ENCODE results near the gene OR10A5. TPM values are rescaled to one million over a fixed set of nuclear protein-coding genes. Genes with fewer than 3 reads are reported as not detected.
A peak's percentile ranks its signal among the peaks of the same experiment; 100 is the strongest.

The OR10A5 gene
- total and polyA plus RNA-seq, 12 donors = not detected

GRCh38 chr11:6825231-6825744 lies 20.2 kb upstream of the OR10A5 start:
- 74 to 77% methylated on average over 7 of the region's 7 CpGs for WGBS, 2 donors
- Histone ChIP-seq H3K27me3 (peaks cover 0 to 5% (median 0%) of the 10 kb centered on the region in 7 donors), H3K4me1 (no peaks in the 10 kb centered on the region), H3K27ac (no peak overlapping the region), H3K4me3 (no peak overlapping the region), H3K9me3 (peaks cover 0 to 8% (median 0%) of the 10 kb centered on the region in 11 donors), H3K36me3 (no peaks in the 10 kb centered on the region)
- intact Hi-C loops (cut with DNase I) = no loop called here
- DNase-seq (no peak), ATAC-seq (peak in 3 of 8 donors; percentile 40 to 74 (median 53))
- no peak for TF ChIP-seq CTCF (IDR thresholded peaks at IDR 0.05)

- Histone ChIP-seq H3K27ac (no peak overlapping the region), H3K9me3 (no peaks in the 10 kb centered on the region), H3K27me3 (peaks cover 0 to 5% (median 0%) of the 10 kb centered on the region in 7 donors), H3K4me3 (no peak overlapping the region), H3K36me3 (no peaks in the 10 kb centered on the region), H3K4me1 (no peaks in the 10 kb centered on the region)
- 87 to 88% methylated on average over 1 of the region's 1 CpG for WGBS, 2 donors
- intact Hi-C loops (cut with DNase I) = no loop called here
- no peak for DNase-seq
- ATAC-seq = no peak
- TF ChIP-seq CTCF (IDR thresholded peaks at IDR 0.05) = no peak
These were observed 17.4 kb upstream of the OR10A5 start for GRCh38 chr11:6828103-6828502.

- Histone ChIP-seq H3K27ac (no peak overlapping the region), H3K4me1 (no peaks in the 10 kb centered on the region), H3K36me3 (no peaks in the 10 kb centered on the region), H3K9me3 (no peaks in the 10 kb centered on the region), H3K4me3 (no peak overlapping the region), H3K27me3 (peaks cover 0 to 2% (median 0%) of the 10 kb centered on the region in 7 donors)
- TF ChIP-seq CTCF (IDR thresholded peaks at IDR 0.05) = no peak
- no peak for ATAC-seq
- DNase-seq = no peak
- intact Hi-C loops (cut with DNase I) = loop anchor here in 1 of 10 donors (10.0 kb wide), 1 partner anchor 601 kb away; no protein-coding TSS in a partner anchor
- WGBS, 2 donors = 70 to 80% methylated on average over 6 of the region's 6 CpGs
These were observed 12.1 kb upstream of the OR10A5 start for GRCh38 chr11:6833356-6833755.

GRCh38 chr11:6834021-6834420 lies 11.5 kb upstream of the OR10A5 start:
- ATAC-seq (no peak), DNase-seq (no peak)
- Histone ChIP-seq H3K27me3 (no peaks in the 10 kb centered on the region), H3K4me3 (no peak overlapping the region), H3K36me3 (no peaks in the 10 kb centered on the region), H3K4me1 (no peaks in the 10 kb centered on the region), H3K27ac (no peak overlapping the region), H3K9me3 (no peaks in the 10 kb centered on the region)
- intact Hi-C loops (cut with DNase I) = loop anchor here in 1 of 10 donors (10.0 kb wide), 1 partner anchor 601 kb away; no protein-coding TSS in a partner anchor
- TF ChIP-seq CTCF (IDR thresholded peaks at IDR 0.05) = no peak
- WGBS, 2 donors = 76 to 77% methylated on average over 1 of the region's 1 CpG

All from heart right ventricle (tissue), 16 donors.